ENCODE results near the gene NINL.

- no peak for TF ChIP-seq POLR2A (IDR thresholded peaks at IDR 0.05)
- no peak for TF ChIP-seq CTCF (IDR thresholded peaks at IDR 0.05)
- no peak for TF ChIP-seq EP300 (IDR thresholded peaks at IDR 0.05)
These were observed 163.3 kb downstream of the NINL start for GRCh38 chr20:25422032-25422431.

Data from upper lobe of left lung (tissue), 4 donors.